CD14-positive monocyte (primary cell): Measurements from ENCODE around the gene MAST4. TPM values are rescaled to one million over a fixed set of nuclear protein-coding genes. Genes with fewer than 3 reads are reported as not detected.
"Not testable (repeated sequence)": the region's sequence is repeated elsewhere in the genome, so short reads cannot be mapped to it uniquely, and the experiment has no call there.

Source experiments
- DNase-seq, 3 donors: peaks; one replicate each; pipeline ENCODE4 v3.0.0-alpha.2; 2011 to 2022
- H2AFZ ChIP-seq: 2 replicates; pipeline ENCODE4 v1.6.0; 2012; ENCODE audit warnings: mild to moderate bottlenecking, low read depth, low read length, inconsistent platforms; ENCODE audit not compliant: insufficient read depth, poor library complexity, severe bottlenecking
- H3K27ac ChIP-seq, 2 donors: 1 replicate in 1 of 2; 2 replicates in 1 of 2; pipeline ENCODE4 v1.5.1; 2012 to 2013; ENCODE audit warnings: low read length in 2 of 2, control low read depth in 1 of 2, inconsistent platforms in 1 of 2, low read depth in 1 of 2, mild to moderate bottlenecking in 1 of 2
- H3K27me3 ChIP-seq, 2 donors: one replicate each; pipeline versions ENCODE4 v1.6.0 to v1.6.1; 2011 to 2013; ENCODE audit warnings: low read length in 2 of 2; ENCODE audit not compliant: control insufficient read depth in 2 of 2, insufficient read depth in 2 of 2
- H3K36me3 ChIP-seq, 2 donors: replicated peaks in 1 of 2; 1 replicate in 1 of 2; 2 replicates in 1 of 2; pipeline versions ENCODE4 v1.5.1 to v1.6.1; 2012 to 2013; ENCODE audit warnings: low read length in 2 of 2, control low read depth in 1 of 2, inconsistent platforms in 1 of 2, mild to moderate bottlenecking in 1 of 2; ENCODE audit not compliant: insufficient read depth in 2 of 2, control insufficient read depth in 1 of 2
- H3K4me1 ChIP-seq, 2 donors: 1 replicate in 1 of 2; 2 replicates in 1 of 2; pipeline versions ENCODE4 v1.5.1 to v1.6.1; 2012 to 2013; ENCODE audit warnings: low read length in 2 of 2, control low read depth in 1 of 2, inconsistent platforms in 1 of 2, mild to moderate bottlenecking in 1 of 2, moderate library complexity in 1 of 2; ENCODE audit not compliant: insufficient read depth in 2 of 2, control insufficient read depth in 1 of 2
- H3K4me2 ChIP-seq: replicated peaks from 2 replicates; pipeline ENCODE3; 2012; ENCODE audit warnings: low read length, moderate library complexity, mild to moderate bottlenecking; ENCODE audit not compliant: poor library complexity, severe bottlenecking; ENCODE audit errors: extremely low read depth
- H3K4me3 ChIP-seq, 3 experiments: fragments of 200-600 bp in 1 of 3; sonication (generic) in 1 of 3; replicated peaks in 1 of 3; 1 replicate in 2 of 3; 2 replicates in 1 of 3; pipeline ENCODE4 v1.5.1; 2011 to 2013; ENCODE audit warnings: low read length in 3 of 3, mild to moderate bottlenecking in 3 of 3, control low read depth in 2 of 3, low read depth in 2 of 3, inconsistent platforms in 1 of 3, moderate library complexity in 1 of 3
- H3K79me2 ChIP-seq: 2 replicates; pipeline ENCODE4 v1.6.0; 2012; ENCODE audit warnings: mild to moderate bottlenecking, control low read depth, inconsistent platforms, low read length, moderate library complexity; ENCODE audit not compliant: insufficient read depth
- H3K9ac ChIP-seq: 2 replicates; pipeline ENCODE4 v1.6.0; 2017; ENCODE audit warnings: low read length, mild to moderate bottlenecking; ENCODE audit not compliant: insufficient read depth, poor library complexity, severe bottlenecking
- H3K9me3 ChIP-seq, 2 donors: replicated peaks in 1 of 2; 1 replicate in 1 of 2; 2 replicates in 1 of 2; pipeline versions ENCODE4 v1.5.1 to v1.6.1; 2012 to 2013; ENCODE audit warnings: low read length in 2 of 2, control low read depth in 1 of 2; ENCODE audit not compliant: control insufficient read depth in 1 of 2, insufficient read depth in 1 of 2
- H4K20me1 ChIP-seq: 2 replicates; pipeline ENCODE4 v1.6.0; 2012; ENCODE audit warnings: mild to moderate bottlenecking, low read length, control low read depth, moderate library complexity; ENCODE audit not compliant: insufficient read depth
- H3K27ac Mint-ChIP-seq, 7 donors: one replicate each; pipeline ENCODE4 v1.8.0; 2020; ENCODE audit warnings: mild to moderate bottlenecking in 7 of 7, mixed read lengths in 7 of 7, moderate library complexity in 6 of 7, inconsistent platforms in 2 of 7
- H3K27me3 Mint-ChIP-seq, 3 donors: one replicate each; pipeline ENCODE4 v1.8.0; 2021 to 2022; ENCODE audit warnings: low read depth in 3 of 3, mild to moderate bottlenecking in 3 of 3, mixed read lengths in 3 of 3, moderate library complexity in 3 of 3, inconsistent platforms in 1 of 3
- H3K36me3 Mint-ChIP-seq, 2 donors: one replicate each; pipeline ENCODE4 v1.8.0; 2020; ENCODE audit warnings: mixed read lengths in 2 of 2, inconsistent platforms in 1 of 2, mild to moderate bottlenecking in 1 of 2
- H3K4me1 Mint-ChIP-seq: one replicate; pipeline ENCODE4 v1.8.0; 2020; ENCODE audit warnings: mild to moderate bottlenecking, mixed read lengths
- H3K4me3 Mint-ChIP-seq, 2 donors: one replicate each; pipeline ENCODE4 v1.8.0; 2020; ENCODE audit warnings: mild to moderate bottlenecking in 2 of 2, mixed read lengths in 2 of 2, moderate library complexity in 1 of 2
- H3K9me3 Mint-ChIP-seq, 7 donors: one replicate each; pipeline ENCODE4 v1.8.0; 2020 to 2022; ENCODE audit warnings: mixed read lengths in 7 of 7, mild to moderate bottlenecking in 6 of 7, moderate library complexity in 6 of 7, inconsistent platforms in 2 of 7
- CTCF ChIP-seq: fragments of 200-600 bp; IDR thresholded peaks from one replicate; pipeline ENCODE4 v1.8.0; 2022; ENCODE audit warnings: antibody characterized with exemption, mild to moderate bottlenecking
- WGBS: methylation state at CpG from one replicate; pipeline ENCODE4 v1.1.5; 2013; ENCODE audit warnings: missing lambda C conversion rate; ENCODE audit not compliant: insufficient coverage; 5-methylcytosine and 5-hydroxymethylcytosine counted together
- intact Hi-C, 2 donors: fragments of 100-400 bp; cut with micrococcal nuclease; formaldehyde crosslinking; loops; one replicate each; pipeline versions ENCODE4 v1.15.0 to v1.15.1; 2023
- polyA plus RNA-seq, 3 donors: library from polyadenylated mRNA; depleted of rRNA in 1 of 3; unstranded in 2 of 3; stranded (reverse) in 1 of 3; fragments of 300-500 nt in 2 of 3; fragments of >200 nt in 1 of 3; fragmentation: Illumina TruSeq in 2 of 3; gene quantifications; 1 replicate in 2 of 3; 2 replicates in 1 of 3; pipeline ENCODE4 v1.2.3, GENCODE V29; 2012 to 2021

Gene MAST4
- polyA plus RNA-seq, 3 donors, result 0.03 to 0.24 TPM; not detected in 1

GRCh38 chr5:67124556-67124955 lies 528.4 kb downstream of the MAST4 start:
- no peaks in the 10 kb centered on the region for H3K27me3 ChIP-seq
- no peak for TF ChIP-seq CTCF
- DNase-seq, result no peak
- Mint-ChIP-seq H3K27ac (no peak overlapping the region), H3K9me3 (peaks cover 0 to 8% (median 2%) of the 10 kb centered on the region in 7 donors), H3K4me1 (peaks cover 4% of the 10 kb centered on the region), H3K36me3 (no peaks in the 10 kb centered on the region), H3K4me3 (no peak overlapping the region), H3K27me3 (no peaks in the 10 kb centered on the region)
- WGBS, result 100% methylated on average over 1 of the region's 4 CpGs
- H3K36me3 ChIP-seq, result no peaks in the 10 kb centered on the region
- no peak overlapping the region for H3K4me3 ChIP-seq
- no peaks in the 10 kb centered on the region for H3K9me3 ChIP-seq
- H3K79me2 ChIP-seq, result no peaks in the 10 kb centered on the region
- intact Hi-C loops, result no loop called here
- no peak overlapping the region for H3K9ac ChIP-seq
- no peak overlapping the region for H3K27ac ChIP-seq
- H3K4me2 ChIP-seq, result no peak overlapping the region
- no peak overlapping the region for H2AFZ ChIP-seq
- H3K4me1 ChIP-seq, result no peaks in the 10 kb centered on the region
- H4K20me1 ChIP-seq, result no peaks in the 10 kb centered on the region

- H3K27me3 Mint-ChIP-seq, H3K36me3 Mint-ChIP-seq, H3K4me2 ChIP-seq, H3K4me3 Mint-ChIP-seq, DNase-seq, H3K9me3 Mint-ChIP-seq, H3K9me3 ChIP-seq, H3K27ac Mint-ChIP-seq, H3K79me2 ChIP-seq, intact Hi-C loops, H3K4me3 ChIP-seq, H3K27ac ChIP-seq, H3K27me3 ChIP-seq, H2AFZ ChIP-seq, H4K20me1 ChIP-seq, H3K9ac ChIP-seq, H3K4me1 Mint-ChIP-seq, H3K4me1 ChIP-seq, H3K36me3 ChIP-seq: not testable (repeated sequence)
- WGBS, result 93% methylated on average over 2 of the region's 5 CpGs
Observed at GRCh38 chr5:67127347-67127895, 531.2 kb downstream of the MAST4 start.
